ENCODE measurements around the gene RMI1. TPM values are rescaled to one million over a fixed set of nuclear protein-coding genes. Genes with fewer than 3 reads are reported as not detected.
"Not testable (repeated sequence)": the region's sequence is repeated elsewhere in the genome, so short reads cannot be mapped to it uniquely, and the experiment has no call there.

RMI1 gene
- total RNA-seq, 1 donor from 2014 or later: 3.8 TPM

DNA sequence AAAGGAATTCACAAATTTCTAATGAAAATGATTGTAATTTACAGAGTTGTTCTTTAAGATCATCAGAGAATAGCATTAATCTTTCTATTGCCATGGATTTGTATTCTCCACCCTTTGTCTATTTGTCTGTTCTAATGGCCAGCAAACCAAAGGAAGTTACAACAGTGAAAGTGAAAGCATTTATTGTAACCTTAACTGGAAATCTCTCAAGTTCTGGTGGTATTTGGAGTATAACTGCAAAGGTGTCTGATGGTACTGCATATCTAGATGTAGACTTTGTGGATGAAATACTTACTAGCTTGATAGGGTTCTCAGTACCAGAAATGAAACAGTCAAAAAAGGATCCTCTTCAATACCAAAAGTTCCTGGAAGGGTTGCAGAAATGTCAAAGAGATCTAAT, 21.7 kb downstream of the RMI1 start:
- DNase-seq (ENCODE audit: low read depth in 2 of 2): peak; percentile 53 to 60

DNA sequence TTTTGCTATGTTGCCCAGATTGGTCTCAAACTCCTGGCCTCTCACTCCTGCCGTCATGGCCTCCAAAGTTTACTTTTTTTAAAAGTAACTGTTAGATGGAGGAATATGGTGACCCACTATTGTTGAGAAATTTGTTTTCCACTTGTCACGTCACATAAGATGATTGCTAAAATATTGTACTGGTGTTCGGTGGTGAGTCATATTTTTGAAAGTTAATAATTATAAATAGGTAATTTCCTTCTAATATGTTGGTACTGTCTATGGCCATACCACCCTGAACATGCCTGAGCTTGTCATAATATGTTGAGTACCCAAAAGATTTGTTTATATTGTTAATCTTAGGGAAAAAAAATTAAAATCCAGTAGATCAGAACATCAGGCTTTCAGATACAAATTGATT, 22.6 kb downstream of the RMI1 start:
- DNase-seq (ENCODE audit: low read depth in 2 of 2): no peak

GRCh38 chr9:84007662-84008061, 27.1 kb downstream of the RMI1 start:
- DNase-seq (ENCODE audit: low read depth in 2 of 2): no peak

- DNase-seq (ENCODE audit: low read depth in 2 of 2): no peak
These were observed 43.5 kb downstream of the RMI1 start for GRCh38 chr9:84024041-84024575.

- DNase-seq (ENCODE audit: low read depth in 2 of 2): no peak
These were observed 46.6 kb downstream of the RMI1 start for GRCh38 chr9:84027201-84027600.

DNA sequence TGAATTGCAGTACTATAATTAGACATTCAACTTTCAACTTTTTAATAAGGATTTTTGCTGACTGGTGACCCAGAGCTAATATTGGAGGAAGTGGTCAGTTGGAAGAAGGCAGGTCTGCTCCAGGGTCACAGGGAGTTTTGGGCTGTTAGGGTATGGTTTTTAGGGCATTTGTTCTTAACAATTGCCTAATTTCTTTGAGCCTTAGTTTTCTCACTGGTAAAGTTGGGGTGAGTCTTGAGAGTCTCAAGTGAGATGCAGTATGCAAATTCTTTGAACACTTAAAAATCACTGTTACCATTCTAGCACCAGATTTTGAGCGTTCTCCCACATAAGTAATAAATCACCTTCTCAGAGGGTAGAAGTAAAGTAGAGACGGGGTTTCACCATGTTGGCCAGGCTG, 50.9 kb downstream of the RMI1 start:
- no peak for DNase-seq (ENCODE audit: low read depth in 2 of 2)

- not testable (repeated sequence) for DNase-seq (ENCODE audit: low read depth in 2 of 2)
These were observed 61.3 kb downstream of the RMI1 start for GRCh38 chr9:84041857-84042256.

- no peak for DNase-seq (ENCODE audit: low read depth in 2 of 2)
These were observed 65.0 kb downstream of the RMI1 start for GRCh38 chr9:84045481-84046097.

Other genes starting within 250 kb of the RMI1 start
- gene GKAP1, start 163.0 kb upstream of the RMI1 start, total RNA-seq: 1.1 and 1.8 TPM in 2 replicates
- 1.3 and 2.6 TPM in 2 replicates for gene KIF27, start 59.4 kb upstream of the RMI1 start, total RNA-seq
- gene HNRNPK, start 590 bp upstream of the RMI1 start, total RNA-seq: 486 and 583 TPM in 2 replicates

Data from lung microvascular endothelial cell (primary cell).